Endothelial cell of umbilical vein (primary cell): Measurements from ENCODE around the gene CELF1. TPM values are rescaled to one million over a fixed set of nuclear protein-coding genes. Genes with fewer than 3 reads are reported as not detected.

ENCODE experiments used
- BruUV-seq: library from RNA; stranded (reverse); fragments of 400-500 nt; replicated peaks from 2 replicates; lab custom pipeline; 2021; lab: Mats Ljungman, UMichigan
- CTCF ChIA-PET: fragments of 300-600, 350-600 bp; sonication (Branson Sonifier 250); formaldehyde crosslinking; loops from one replicate; lab custom pipeline; 2021; ENCODE audit warnings: antibody characterized with exemption, inconsistent platforms; lab: Charles Lee
- POLR2A ChIA-PET: fragments of 300-600, 350-600 bp; sonication (Branson Sonifier 250); formaldehyde crosslinking; loops from one replicate; lab custom pipeline; 2021; ENCODE audit warnings: antibody characterized with exemption, inconsistent platforms; lab: Charles Lee
- DNase-seq: peaks from one replicate; pipeline ENCODE4 v3.0.0-alpha.2; 2011; ENCODE audit warnings: low read depth, low spot score
- FAIRE-seq: peaks from 2 replicates; lab custom pipeline; 2011; peaks lifted over from hg19 to GRCh38; lab: Jason Lieb, UNC
- H2AFZ ChIP-seq: 2 replicates; pipeline ENCODE4 v1.6.0; 2012; ENCODE audit warnings: low read depth, low read length, control low read depth, inconsistent platforms
- H3K27ac ChIP-seq: 2 replicates; pipeline ENCODE4 v1.5.1; 2011; ENCODE audit warnings: low read depth, mild to moderate bottlenecking, control low read depth, low read length, moderate library complexity; ENCODE audit not compliant: insufficient read depth
- H3K27me3 ChIP-seq, 2 experiments: 2 replicates each; pipeline versions ENCODE4 v1.6.0 to v1.6.1; 2011; ENCODE audit warnings: low read length in 2 of 2, mixed read lengths in 1 of 2; ENCODE audit not compliant: control insufficient read depth in 2 of 2, insufficient read depth in 2 of 2
- H3K36me3 ChIP-seq, 2 experiments: 2 replicates in 1 of 2; 3 replicates in 1 of 2; pipeline ENCODE4 v1.5.1; 2011; ENCODE audit warnings: low read length in 2 of 2, mild to moderate bottlenecking in 1 of 2, moderate library complexity in 1 of 2; ENCODE audit not compliant: control insufficient read depth in 2 of 2, insufficient read depth in 2 of 2; ENCODE audit errors: extremely low read depth in 1 of 2
- H3K4me1 ChIP-seq: 3 replicates; pipeline ENCODE4 v1.5.1; 2011; ENCODE audit warnings: mild to moderate bottlenecking, low read length; ENCODE audit not compliant: control insufficient read depth, insufficient read depth; ENCODE audit errors: extremely low read depth
- H3K4me2 ChIP-seq: 2 replicates; pipeline ENCODE4 v1.6.1; 2011; ENCODE audit warnings: low read length, control low read depth, mixed read lengths; ENCODE audit not compliant: insufficient read depth
- H3K4me3 ChIP-seq, 3 experiments: fragments of 200-600 bp in 1 of 3; sonication (generic), shearing (Covaris generic) in 1 of 3; replicated peaks in 1 of 3; 2 replicates each; pipeline ENCODE4 v1.5.1; 2011 to 2016; ENCODE audit warnings: control low read depth in 3 of 3, low read length in 3 of 3, mild to moderate bottlenecking in 2 of 3, inconsistent platforms in 1 of 3, low read depth in 1 of 3, moderate library complexity in 1 of 3; ENCODE audit not compliant: insufficient read depth in 1 of 3
- H3K79me2 ChIP-seq: 2 replicates; pipeline ENCODE4 v1.6.0; 2012; ENCODE audit warnings: low read length, inconsistent platforms; ENCODE audit not compliant: control insufficient read depth, insufficient read depth
- H3K9ac ChIP-seq: replicated peaks from 2 replicates; pipeline ENCODE3; 2011; ENCODE audit warnings: low read length, control low read depth; ENCODE audit not compliant: insufficient read depth; ENCODE audit errors: extremely low read depth
- H3K9me1 ChIP-seq: replicated peaks from 3 replicates; pipeline ENCODE4 v1.6.0; 2011; ENCODE audit warnings: mild to moderate bottlenecking, low read length; ENCODE audit not compliant: control insufficient read depth, insufficient read depth; ENCODE audit errors: extremely low read depth
- H3K9me3 ChIP-seq: replicated peaks from 2 replicates; pipeline ENCODE4 v1.5.1; 2012; ENCODE audit warnings: low read length, inconsistent platforms; ENCODE audit not compliant: control insufficient read depth, insufficient read depth
- H4K20me1 ChIP-seq: replicated peaks from 2 replicates; pipeline ENCODE3; 2011; ENCODE audit warnings: mild to moderate bottlenecking, low read length; ENCODE audit not compliant: control insufficient read depth, insufficient read depth; ENCODE audit errors: extremely low read depth
- CTCF ChIP-seq, 2 donors: IDR thresholded peaks; 1 replicate in 1 of 2; 2 replicates in 1 of 2; pipeline ENCODE4 v1.5.1; 2011; ENCODE audit warnings: low read length in 2 of 2, mild to moderate bottlenecking in 2 of 2, moderate library complexity in 2 of 2, control low read depth in 1 of 2, inconsistent platforms in 1 of 2, low read depth in 1 of 2; ENCODE audit not compliant: insufficient read depth in 1 of 2; ENCODE audit errors: extremely low read depth in 1 of 2
- EZH2 ChIP-seq: IDR thresholded peaks from 2 replicates; pipeline ENCODE4 v1.6.1; 2012; ENCODE audit warnings: borderline replicate concordance, low read depth, mild to moderate bottlenecking, moderate library complexity, low read length, inconsistent platforms; ENCODE audit not compliant: severe bottlenecking
- FOS ChIP-seq: IDR thresholded peaks from 2 replicates; pipeline ENCODE4 v1.6.1; 2011; ENCODE audit warnings: mild to moderate bottlenecking, low read length, moderate library complexity, borderline replicate concordance; ENCODE audit not compliant: insufficient read depth
- GATA2 ChIP-seq: IDR thresholded peaks from 2 replicates; pipeline ENCODE4 v1.7.0; 2011; ENCODE audit warnings: low read depth, mild to moderate bottlenecking, moderate library complexity, mixed read lengths, low read length; ENCODE audit not compliant: insufficient read length, insufficient read depth
- JUN ChIP-seq: IDR thresholded peaks from 2 replicates; pipeline ENCODE4 v1.6.1; 2011; ENCODE audit warnings: borderline replicate concordance, low read depth; ENCODE audit not compliant: insufficient read length, insufficient read depth
- MAX ChIP-seq: IDR thresholded peaks from 2 replicates; pipeline ENCODE4 v1.6.1; 2011; ENCODE audit not compliant: insufficient read depth, insufficient read length
- MYC ChIP-seq: IDR thresholded peaks from one replicate; pipeline ENCODE4 v1.6.1; 2011; ENCODE audit warnings: mild to moderate bottlenecking, low read depth, low read length
- POLR2A ChIP-seq: IDR thresholded peaks from 2 replicates; pipeline ENCODE4 v1.6.1; 2012; ENCODE audit warnings: low read depth, mild to moderate bottlenecking, control low read depth, low read length
- POLR2AphosphoS5 ChIP-seq: IDR thresholded peaks from 2 replicates; pipeline ENCODE4 v1.6.1; 2012; ENCODE audit warnings: low read depth, mild to moderate bottlenecking, control low read depth, low read length, moderate library complexity; ENCODE audit not compliant: insufficient read depth
- dilution Hi-C: fragments of 300-500 bp; cut with MboI; formaldehyde crosslinking; loops from one replicate; pipeline ENCODE4 v1.15.0; 2019; ENCODE audit warnings: low sequenced_read_pairs; ENCODE audit not compliant: extremely low pct_ligation_motif_present
- intact Hi-C: fragments of 100-400 bp; cut with micrococcal nuclease; formaldehyde crosslinking; loops from one replicate; pipeline ENCODE4 v1.10.0; 2022
- polyA plus RNA-seq, 4 experiments: library from polyadenylated mRNA; depleted of rRNA in 3 of 4; stranded (reverse) in 3 of 4; unstranded in 1 of 4; fragments of >200 nt; gene quantifications; 2 replicates each; pipeline versions ENCODE4 v1.2.1 to v1.2.3, GENCODE V29; 2011 to 2012; ENCODE audit warnings: missing spikeins in 1 of 4
- total RNA-seq: library from RNA; stranded (reverse); gene quantifications from 2 replicates; pipeline ENCODE4 v1.2.3, GENCODE V29; 2021

CELF1 gene
- total and polyA plus RNA-seq, 2 donors (not counting 3 experiments of a cell fraction or from before 2014, with no cell fraction given): 66.3 to 120 TPM

- no TSS peak for BruUV-seq
- CTCF ChIA-PET: no interaction called here
- TF ChIP-seq FOS (no peak), GATA2 (no peak), MAX (no peak), MYC (no peak), JUN (no peak), CTCF (IDR thresholded peaks at IDR 0.05; ENCODE audit: extremely low read depth in 1 of 2, insufficient read depth in 1 of 2, low read depth in 1 of 2, low read length in 2 of 2) (no peak), EZH2 (no peak), POLR2A (no peak), POLR2AphosphoS5 (no peak)
These were observed 111.5 kb downstream of the CELF1 start for GRCh38 chr11:47441421-47441820.

More at GRCh38 chr11:47441421-47441820, 111.5 kb downstream of the CELF1 start:
- Histone ChIP-seq H3K4me2 (no peak overlapping the region), H3K4me3 (no peak overlapping the region), H3K9ac (no peak overlapping the region), H2AFZ (no peak overlapping the region), H3K4me1 (no peaks in the 10 kb centered on the region), H3K27ac (no peak overlapping the region), H3K27me3 (no peaks in the 10 kb centered on the region), H3K9me1 (no peaks in the 10 kb centered on the region), H3K9me3 (no peaks in the 10 kb centered on the region), H3K36me3 (no peaks in the 10 kb centered on the region), H4K20me1 (no peaks in the 10 kb centered on the region), H3K79me2 (no peaks in the 10 kb centered on the region)
- intact Hi-C loops: no loop called here
- no peak for DNase-seq
- POLR2A ChIA-PET: no interaction called here
- FAIRE-seq: no peak
- dilution Hi-C loops: no loop called here
